Myocyte (in vitro differentiated cells): ENCODE measurements around the gene RBM17. TPM values are rescaled to one million over a fixed set of nuclear protein-coding genes. Genes with fewer than 3 reads are reported as not detected.
"Not testable (repeated sequence)": the region's sequence is repeated elsewhere in the genome, so short reads cannot be mapped to it uniquely, and the experiment has no call there.

Source experiments
- DNase-seq: peaks from one replicate; pipeline ENCODE4 v3.0.0-alpha.2; 2012; ENCODE audit warnings: low read depth
- total RNA-seq: library from RNA; depleted of rRNA; stranded (reverse); fragments of >200 nt; gene quantifications from 2 replicates; pipeline ENCODE4 v1.2.3, GENCODE V29; 2014

Gene RBM17
- total RNA-seq, 1 donor from 2014 or later, result 41.5 TPM

- DNase-seq, result peak; percentile 51
Measured at GRCh38 chr10:6108631-6109443, 20.0 kb downstream of the RBM17 start.

DNA sequence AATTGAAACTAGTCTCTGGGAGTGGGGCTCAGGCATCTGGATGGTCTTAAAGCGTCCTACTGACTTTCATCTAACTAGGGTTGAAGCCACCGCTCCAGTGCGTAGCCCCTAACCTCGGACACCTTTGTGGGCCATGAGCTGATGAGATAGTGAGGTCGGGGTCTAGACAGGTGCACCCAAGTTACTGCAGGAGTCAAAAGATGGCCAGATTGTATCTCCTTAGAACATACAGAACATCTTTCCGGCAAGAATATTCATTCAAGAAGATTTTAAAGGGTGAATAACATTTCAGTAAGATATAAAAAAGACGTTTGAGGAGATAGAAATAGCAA lies 20.6 kb downstream of the RBM17 start:
- DNase-seq, result no peak

- no peak for DNase-seq
Measured at GRCh38 chr10:6110136-6110535, 21.3 kb downstream of the RBM17 start.

DNA sequence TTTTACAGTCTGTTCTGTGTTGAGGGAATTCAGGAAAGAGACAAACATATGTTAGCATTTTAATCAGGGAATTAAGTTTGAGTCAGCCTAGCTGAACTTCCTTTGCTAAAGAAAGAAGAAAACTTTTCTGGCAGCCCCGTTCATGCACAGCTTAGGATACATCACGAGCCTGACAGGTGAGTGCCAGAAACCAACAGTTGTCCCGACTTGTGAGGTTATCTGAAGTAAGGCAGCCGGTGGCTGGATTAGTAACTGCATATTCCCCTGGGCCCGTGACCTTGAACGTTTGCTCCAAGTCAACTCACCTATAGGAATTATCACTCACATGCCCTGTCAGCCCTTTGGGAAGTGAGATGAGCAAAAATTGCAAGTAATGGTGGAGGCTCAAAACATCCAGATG lies 24.1 kb downstream of the RBM17 start:
- DNase-seq, result no peak

GRCh38 chr10:6114299-6114698 lies 25.5 kb downstream of the RBM17 start:
- no peak for DNase-seq

- DNase-seq, result peak; percentile 67
Measured at GRCh38 chr10:6114805-6115341, 26.0 kb downstream of the RBM17 start.

DNA sequence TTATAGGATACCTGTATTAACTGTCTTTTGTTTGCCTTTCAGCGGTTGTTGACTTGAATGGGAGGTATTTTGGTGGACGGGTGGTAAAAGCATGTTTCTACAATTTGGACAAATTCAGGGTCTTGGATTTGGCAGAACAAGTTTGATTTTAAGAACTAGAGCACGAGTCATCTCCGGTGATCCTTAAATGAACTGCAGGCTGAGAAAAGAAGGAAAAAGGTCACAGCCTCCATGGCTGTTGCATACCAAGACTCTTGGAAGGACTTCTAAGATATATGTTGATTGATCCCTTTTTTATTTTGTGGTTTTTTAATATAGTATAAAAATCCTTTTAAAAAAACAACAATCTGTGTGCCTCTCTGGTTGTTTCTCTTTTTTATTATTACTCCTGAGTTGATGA lies 26.6 kb downstream of the RBM17 start:
- DNase-seq, result no peak

DNA sequence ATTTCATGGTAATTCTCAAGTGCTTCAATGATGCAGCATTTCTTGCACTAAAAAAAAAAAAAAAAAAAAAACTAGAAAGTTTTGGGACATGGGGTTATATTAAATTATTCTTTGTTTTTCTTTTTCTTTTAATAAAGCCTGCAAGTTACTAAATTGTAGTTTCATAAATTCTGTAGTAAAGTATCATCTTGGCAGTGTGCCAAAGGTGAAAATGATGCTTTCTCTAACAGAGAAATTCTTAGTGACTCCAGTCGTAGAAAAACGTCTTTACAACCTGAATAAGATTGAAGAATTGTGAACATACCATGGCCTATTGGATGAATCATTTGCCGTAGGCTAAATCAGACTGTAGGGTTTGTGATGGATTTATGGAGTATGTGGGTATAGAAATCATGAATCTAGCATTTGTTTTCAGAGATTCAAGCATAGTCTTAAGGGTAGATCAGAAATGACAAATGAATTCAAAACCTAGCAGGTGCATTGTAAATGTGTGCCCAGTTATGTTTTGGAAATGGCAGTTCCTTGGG lies 27.1 kb downstream of the RBM17 start:
- no peak for DNase-seq

GRCh38 chr10:6116806-6117205 lies 28.0 kb downstream of the RBM17 start:
- no peak for DNase-seq

GRCh38 chr10:6117711-6118110 lies 28.9 kb downstream of the RBM17 start:
- no peak for DNase-seq

GRCh38 chr10:6119423-6119822 lies 30.6 kb downstream of the RBM17 start:
- DNase-seq, result no peak

- DNase-seq, result no peak
Measured at GRCh38 chr10:6119962-6120361, 31.1 kb downstream of the RBM17 start.

DNA sequence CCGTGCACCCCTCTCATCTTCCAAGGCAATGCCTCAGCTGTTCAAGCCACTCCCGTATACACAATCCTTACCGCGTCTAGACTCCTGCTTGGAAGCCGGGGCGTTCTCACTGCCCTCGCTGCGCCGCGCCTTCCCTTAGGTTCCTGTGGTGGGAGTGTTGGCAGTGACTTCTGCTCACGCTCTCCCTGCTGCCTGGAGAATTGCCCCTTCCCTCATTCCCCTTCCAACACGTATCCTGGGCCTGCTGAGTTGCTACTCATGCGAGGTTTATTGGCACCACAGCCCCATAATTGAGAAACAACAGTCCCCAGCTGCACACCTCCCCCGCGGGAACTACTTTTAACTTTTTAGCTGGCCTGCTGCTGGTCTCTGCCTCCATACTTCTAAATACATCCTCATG lies 31.9 kb downstream of the RBM17 start:
- no peak for DNase-seq

DNA sequence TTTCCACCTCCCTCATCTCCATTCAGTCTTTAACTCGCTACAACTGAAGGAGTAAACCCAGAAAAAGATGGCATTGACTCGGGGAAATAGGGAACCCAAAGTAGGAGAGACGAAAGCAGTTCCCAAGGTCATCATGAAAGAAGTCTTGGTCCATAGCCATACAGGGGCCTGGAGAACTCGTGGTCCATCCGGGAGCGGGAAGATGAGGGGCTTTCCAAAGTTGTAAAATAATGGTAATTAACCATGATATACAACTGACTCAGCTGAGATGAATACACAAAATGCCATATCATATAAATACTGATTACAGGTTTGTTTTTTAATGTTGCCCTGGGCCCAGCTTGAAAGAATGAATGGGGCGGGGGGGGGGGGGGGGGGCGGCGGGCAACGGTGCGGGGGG lies 32.3 kb downstream of the RBM17 start:
- no peak for DNase-seq

GRCh38 chr10:6123532-6123931 lies 34.7 kb downstream of the RBM17 start:
- DNase-seq, result no peak

DNA sequence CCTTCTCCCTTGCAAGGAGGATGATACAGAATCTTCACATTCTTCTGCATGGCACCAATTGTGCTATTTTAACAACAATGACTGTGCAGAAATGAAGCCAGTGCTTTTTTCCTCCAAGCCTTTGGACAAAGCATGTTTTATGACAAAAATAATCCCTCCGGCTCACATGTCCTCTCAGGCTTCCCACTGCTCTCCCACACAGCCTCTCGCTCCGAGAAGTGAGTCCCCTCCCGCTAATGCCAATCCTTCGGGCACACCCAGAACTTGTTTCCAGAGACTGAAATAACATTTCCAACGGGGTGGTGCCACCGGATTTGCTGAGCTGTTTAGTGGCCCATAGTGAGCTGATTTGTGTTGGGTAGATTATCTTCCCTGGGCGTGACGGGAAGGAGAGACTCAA lies 35.8 kb downstream of the RBM17 start:
- DNase-seq, result peak; percentile 87

DNA sequence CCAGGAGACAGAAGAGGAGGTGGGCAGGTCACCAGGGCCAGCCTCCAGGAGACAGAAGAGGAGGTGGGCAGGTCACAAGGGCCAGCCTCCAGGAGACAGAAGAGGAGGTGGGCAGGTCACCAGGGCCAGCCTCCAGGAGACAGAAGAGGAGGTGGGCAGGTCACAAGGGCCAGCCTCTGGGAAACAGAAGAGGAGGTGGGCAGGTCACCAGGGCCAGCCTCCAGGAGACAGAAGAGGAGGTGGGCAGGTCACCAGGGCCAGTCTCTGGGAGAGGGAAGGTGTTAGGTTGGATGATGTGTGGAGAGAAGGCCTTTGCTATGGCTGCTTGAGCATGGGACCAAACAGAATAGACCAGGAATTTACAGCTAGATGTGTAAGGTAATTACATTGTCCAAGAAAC lies 38.6 kb downstream of the RBM17 start:
- DNase-seq, result not testable (repeated sequence)

DNA sequence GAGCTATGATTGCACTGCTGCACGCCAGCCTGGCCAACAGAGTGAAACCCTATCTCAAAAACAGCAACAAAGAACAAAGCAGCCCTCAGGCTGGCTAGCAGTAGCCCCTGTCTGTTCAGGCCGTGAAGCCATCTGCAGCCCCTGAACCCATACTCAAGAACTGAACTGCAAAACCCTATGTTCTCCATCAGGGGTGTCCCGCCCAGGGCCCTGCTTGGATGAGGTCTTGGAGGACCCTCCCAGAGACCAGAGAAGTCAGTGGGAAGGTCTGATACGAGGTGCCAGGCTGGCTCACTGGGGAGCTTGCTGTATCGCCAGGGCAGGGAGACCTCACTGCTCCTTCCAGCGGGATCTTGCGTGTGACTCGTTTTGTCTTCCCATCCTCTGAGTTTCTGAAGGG lies 39.3 kb downstream of the RBM17 start:
- DNase-seq, result no peak

- peak; percentile 50 for DNase-seq
Measured at GRCh38 chr10:6128591-6129251, 39.9 kb downstream of the RBM17 start.

DNA sequence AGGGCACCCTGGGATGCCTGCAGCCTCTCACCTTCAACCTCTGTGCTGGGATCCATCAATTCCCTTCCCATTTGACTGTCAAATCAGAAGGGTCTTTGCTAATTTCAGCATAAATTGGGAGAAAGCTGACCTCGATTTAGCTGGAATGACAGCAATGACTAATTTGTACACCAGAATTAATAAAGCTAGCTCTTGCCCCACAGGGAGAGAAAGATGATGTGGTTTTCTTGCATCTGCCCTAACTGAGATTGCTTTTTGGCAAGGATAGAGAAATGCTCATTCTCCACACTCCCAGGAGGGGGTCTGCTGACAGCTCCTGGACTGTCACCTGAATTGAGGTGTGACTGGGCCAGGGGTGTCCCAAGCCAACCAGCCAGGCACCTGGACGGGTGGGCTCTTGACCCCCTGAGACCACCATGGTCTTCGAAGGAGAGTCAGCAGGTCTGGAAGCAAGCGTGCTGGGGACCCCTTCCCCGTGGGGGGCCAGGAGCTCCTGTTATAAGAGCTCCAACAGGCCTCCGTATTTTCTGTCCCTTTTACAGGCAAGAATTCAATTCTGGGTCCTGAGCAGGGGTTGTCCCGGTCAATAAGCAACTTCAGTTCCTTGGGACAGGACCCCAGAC lies 42.1 kb downstream of the RBM17 start:
- no peak for DNase-seq

GRCh38 chr10:6133331-6134098 lies 44.7 kb downstream of the RBM17 start:
- DNase-seq, result no peak
